ENCODE data around the gene PDGFRB.

Gene PDGFRB

GRCh38 chr5:150105928-150106615 lies 49.6 kb downstream of the PDGFRB start:
- no peak for TF ChIP-seq POLR2AphosphoS5 (IDR thresholded peaks at IDR 0.05; ENCODE audit: low read depth)
- no peak for TF ChIP-seq SPI1 (IDR thresholded peaks at IDR 0.05; ENCODE audit: borderline replicate concordance, low read depth)
- TF ChIP-seq CTCF (IDR thresholded peaks at IDR 0.05; ENCODE audit: insufficient read depth, low read length): no peak
- TF ChIP-seq REST (IDR thresholded peaks at IDR 0.05; ENCODE audit: insufficient replicate concordance, low read depth): no peak
- no peak for TF ChIP-seq GABPA (IDR thresholded peaks at IDR 0.05; ENCODE audit: low read depth)
- no peaks in the 10 kb centered on the region for H3K27me3 ChIP-seq (ENCODE audit: insufficient read depth, poor library complexity, severe bottlenecking)
- H3K27ac ChIP-seq (replicated peaks): no peak overlapping the region
- H3K4me3 ChIP-seq (replicated peaks; ENCODE audit: insufficient read depth, low read length): no peak overlapping the region
- no peak for DNase-seq (ENCODE audit: low read depth in 1 of 2, low spot score in 1 of 2)

GRCh38 chr5:150104550-150104870 lies 51.1 kb downstream of the PDGFRB start:
- Histone ChIP-seq H3K27me3 (ENCODE audit: insufficient read depth, poor library complexity, severe bottlenecking) (no peaks in the 10 kb centered on the region), H3K27ac (replicated peaks) (no peak overlapping the region), H3K4me3 (replicated peaks; ENCODE audit: insufficient read depth, low read length) (no peak overlapping the region)
- TF ChIP-seq SPI1 (IDR thresholded peaks at IDR 0.05; ENCODE audit: borderline replicate concordance, low read depth): no peak
- TF ChIP-seq CTCF (IDR thresholded peaks at IDR 0.05; ENCODE audit: insufficient read depth, low read length): no peak
- TF ChIP-seq REST (IDR thresholded peaks at IDR 0.05; ENCODE audit: insufficient replicate concordance, low read depth): no peak
- TF ChIP-seq POLR2AphosphoS5 (IDR thresholded peaks at IDR 0.05; ENCODE audit: low read depth): no peak
- TF ChIP-seq GABPA (IDR thresholded peaks at IDR 0.05; ENCODE audit: low read depth): no peak
- DNase-seq (ENCODE audit: low read depth in 1 of 2, low spot score in 1 of 2): no peak

- DNase-seq (ENCODE audit: low read depth in 1 of 2, low spot score in 1 of 2): no peak
- TF ChIP-seq GABPA (IDR thresholded peaks at IDR 0.05; ENCODE audit: low read depth) (no peak), POLR2AphosphoS5 (IDR thresholded peaks at IDR 0.05; ENCODE audit: low read depth) (no peak)
Observed at GRCh38 chr5:150103678-150104549, 51.7 kb downstream of the PDGFRB start.

GRCh38 chr5:150101023-150101422 lies 54.6 kb downstream of the PDGFRB start:
- Histone ChIP-seq H3K27ac (replicated peaks) (no peak overlapping the region), H3K4me3 (replicated peaks; ENCODE audit: insufficient read depth, low read length) (no peak overlapping the region), H3K27me3 (ENCODE audit: insufficient read depth, poor library complexity, severe bottlenecking) (no peaks in the 10 kb centered on the region)
- TF ChIP-seq GABPA (IDR thresholded peaks at IDR 0.05; ENCODE audit: low read depth) (no peak), SPI1 (IDR thresholded peaks at IDR 0.05; ENCODE audit: borderline replicate concordance, low read depth) (no peak), REST (IDR thresholded peaks at IDR 0.05; ENCODE audit: insufficient replicate concordance, low read depth) (no peak), POLR2AphosphoS5 (IDR thresholded peaks at IDR 0.05; ENCODE audit: low read depth) (no peak), CTCF (IDR thresholded peaks at IDR 0.05; ENCODE audit: insufficient read depth, low read length) (no peak)
- DNase-seq (ENCODE audit: low read depth in 1 of 2, low spot score in 1 of 2): no peak

More at GRCh38 chr5:150103678-150104549, 51.7 kb downstream of the PDGFRB start:
- Histone ChIP-seq H3K27ac (replicated peaks) (no peak overlapping the region), H3K4me3 (replicated peaks; ENCODE audit: insufficient read depth, low read length) (no peak overlapping the region), H3K27me3 (ENCODE audit: insufficient read depth, poor library complexity, severe bottlenecking) (no peaks in the 10 kb centered on the region)

All from HL-60 (cell line).